Ishikawa (cell line): ENCODE measurements around the gene CCDC141.
A peak's percentile ranks its signal among the peaks of the same experiment; 100 is the strongest.

Experiments
- CEBPB ChIP-seq: IDR thresholded peaks from 2 replicates; pipeline ENCODE4 v1.6.1; 2012
- CREB1 ChIP-seq: IDR thresholded peaks from 2 replicates; pipeline ENCODE4 v1.6.1; 2012; ENCODE audit warnings: low read depth
- EGR1 ChIP-seq: IDR thresholded peaks from 2 replicates; pipeline ENCODE4 v1.6.1; 2012
- EP300 ChIP-seq: IDR thresholded peaks from 2 replicates; pipeline ENCODE4 v1.6.1; 2012; ENCODE audit warnings: borderline replicate concordance
- FOXM1 ChIP-seq: IDR thresholded peaks from 2 replicates; pipeline ENCODE4 v1.6.1; 2012; ENCODE audit warnings: low read depth, borderline replicate concordance
- MAX ChIP-seq: IDR thresholded peaks from 2 replicates; pipeline ENCODE4 v1.6.1; 2012
- NFIC ChIP-seq: IDR thresholded peaks from 2 replicates; pipeline ENCODE4 v1.6.1; 2012
- RAD21 ChIP-seq: IDR thresholded peaks from 2 replicates; pipeline ENCODE4 v1.6.1; 2012; ENCODE audit warnings: low read depth
- REST ChIP-seq: IDR thresholded peaks from 2 replicates; pipeline ENCODE4 v1.6.1; 2012; ENCODE audit warnings: low read depth, mild to moderate bottlenecking
- TAF1 ChIP-seq: IDR thresholded peaks from 2 replicates; pipeline ENCODE4 v1.6.1; 2012; ENCODE audit warnings: low read depth, mild to moderate bottlenecking
- TCF12 ChIP-seq: IDR thresholded peaks from 2 replicates; pipeline ENCODE4 v1.6.1; 2012; ENCODE audit warnings: low read depth
- TEAD4 ChIP-seq: IDR thresholded peaks from 2 replicates; pipeline ENCODE4 v1.6.1; 2012
- USF1 ChIP-seq: IDR thresholded peaks from 2 replicates; pipeline ENCODE4 v1.6.1; 2012
- YY1 ChIP-seq: IDR thresholded peaks from 2 replicates; pipeline ENCODE4 v1.6.1; 2012; ENCODE audit warnings: low read depth
- ZBTB7A ChIP-seq: IDR thresholded peaks from 2 replicates; pipeline ENCODE4 v1.6.1; 2012; ENCODE audit warnings: low read depth

Gene CCDC141

GRCh38 chr2:178865999-178866398, 183.9 kb downstream of the CCDC141 start:
- no peak for TF ChIP-seq REST
- no peak for TF ChIP-seq CREB1
- no peak for TF ChIP-seq CEBPB

GRCh38 chr2:178865146-178865936, 184.6 kb downstream of the CCDC141 start:
- TF ChIP-seq FOXM1: no peak
- no peak for TF ChIP-seq MAX
- peak; percentile 60; the same call in 1 of the 2 replicates for TF ChIP-seq NFIC
- TF ChIP-seq EP300: no peak

- TF ChIP-seq EGR1 (no peak), TAF1 (no peak), REST (no peak), EP300 (no peak), CEBPB (no peak), FOXM1 (no peak), RAD21 (no peak), TEAD4 (no peak), ZBTB7A (no peak), USF1 (no peak), CREB1 (no peak), NFIC (no peak), TCF12 (no peak), MAX (no peak), YY1 (no peak)
These were observed 185.9 kb downstream of the CCDC141 start for GRCh38 chr2:178863856-178864620.

- TF ChIP-seq TEAD4: no peak
These were observed 186.6 kb downstream of the CCDC141 start for GRCh38 chr2:178863130-178863855.

- no peak for TF ChIP-seq RAD21
- no peak for TF ChIP-seq CREB1
- TF ChIP-seq YY1: no peak
- no peak for TF ChIP-seq ZBTB7A
- no peak for TF ChIP-seq TEAD4
- no peak for TF ChIP-seq NFIC
- TF ChIP-seq CEBPB: no peak
- no peak for TF ChIP-seq USF1
- TF ChIP-seq FOXM1: no peak
- TF ChIP-seq TAF1: no peak
- no peak for TF ChIP-seq TCF12
These were observed 189.4 kb downstream of the CCDC141 start for GRCh38 chr2:178860551-178860950.

- TF ChIP-seq TEAD4: no peak
- TF ChIP-seq ZBTB7A: no peak
- TF ChIP-seq YY1: no peak
- TF ChIP-seq FOXM1: no peak
- TF ChIP-seq EP300: no peak
- TF ChIP-seq NFIC: no peak
- no peak for TF ChIP-seq TCF12
These were observed 190.2 kb downstream of the CCDC141 start for GRCh38 chr2:178859730-178860129.
